Prostate gland (tissue), 2 donors: ENCODE data around the gene CD1B. TPM values are rescaled to one million over a fixed set of nuclear protein-coding genes. Genes with fewer than 3 reads are reported as not detected.
"Not testable (repeated sequence)": the region's sequence is repeated elsewhere in the genome, so short reads cannot be mapped to it uniquely, and the experiment has no call there.

ENCODE experiments used
- DNase-seq: peaks from one replicate; pipeline ENCODE4 v3.0.0-alpha.2; 2019; ENCODE audit warnings: low spot score
- H3K27ac ChIP-seq, 2 donors: fragments of 200-600 bp; sonication (generic); 2 replicates each; pipeline ENCODE4 v1.5.1; 2017 to 2019
- H3K27me3 ChIP-seq: fragments of 200-600 bp; sonication (generic); replicated peaks from 2 replicates; pipeline ENCODE4 v1.5.1; 2019; ENCODE audit not compliant: insufficient read depth
- H3K36me3 ChIP-seq, 2 donors: fragments of 200-600 bp; sonication (generic); 1 replicate in 1 of 2; 2 replicates in 1 of 2; pipeline versions ENCODE4 v1.5.1 to v1.8.1; 2017 to 2019
- H3K4me1 ChIP-seq: fragments of 200-600 bp; sonication (generic); replicated peaks from 2 replicates; pipeline ENCODE4 v1.5.1; 2019
- H3K4me3 ChIP-seq, 2 donors: fragments of 200-600 bp; sonication (generic); 2 replicates each; pipeline ENCODE4 v1.5.1; 2017 to 2019
- H3K9me3 ChIP-seq: fragments of 200-600 bp; sonication (generic); 2 replicates; pipeline ENCODE4 v1.5.1; 2017
- POLR2A ChIP-seq: fragments of 450-650 bp; IDR thresholded peaks from one replicate; pipeline ENCODE4 v1.6.1; 2016; ENCODE audit warnings: antibody characterized with exemption, mild to moderate bottlenecking
- POLR2AphosphoS5 ChIP-seq: sonication (generic); formaldehyde crosslinking; IDR thresholded peaks from one replicate; pipeline ENCODE4 v1.6.1; 2017; ENCODE audit warnings: antibody characterized with exemption
- WGBS: methylation state at CpG from one replicate; pipeline ENCODE4 v1.1.5; 2018; 5-methylcytosine and 5-hydroxymethylcytosine counted together
- intact Hi-C: fragments of 100-400 bp; cut with DNase I; formaldehyde crosslinking; loops from one replicate; pipeline ENCODE4 v1.14.2; 2022
- total RNA-seq, 2 donors: library from RNA; depleted of rRNA; stranded (reverse); fragments of >200 nt; gene quantifications; one replicate each; pipeline ENCODE4 v1.1.0, GENCODE V29; 2016
- TF ChIP-seq, protein P1 (sequence below), 4 experiments: fragments of 200-600 bp in 2 of 4; fragments of 450-650 bp in 2 of 4; sonication (generic) in 2 of 4; IDR thresholded peaks; 1 replicate in 3 of 4; 2 replicates in 1 of 4; pipeline ENCODE4 v1.5.1; 2016 to 2019; ENCODE audit warnings: antibody characterized with exemption in 4 of 4, mild to moderate bottlenecking in 2 of 4, moderate library complexity in 2 of 4

Gene CD1B
- total RNA-seq, 2 donors from 2014 or later: not detected

DNA sequence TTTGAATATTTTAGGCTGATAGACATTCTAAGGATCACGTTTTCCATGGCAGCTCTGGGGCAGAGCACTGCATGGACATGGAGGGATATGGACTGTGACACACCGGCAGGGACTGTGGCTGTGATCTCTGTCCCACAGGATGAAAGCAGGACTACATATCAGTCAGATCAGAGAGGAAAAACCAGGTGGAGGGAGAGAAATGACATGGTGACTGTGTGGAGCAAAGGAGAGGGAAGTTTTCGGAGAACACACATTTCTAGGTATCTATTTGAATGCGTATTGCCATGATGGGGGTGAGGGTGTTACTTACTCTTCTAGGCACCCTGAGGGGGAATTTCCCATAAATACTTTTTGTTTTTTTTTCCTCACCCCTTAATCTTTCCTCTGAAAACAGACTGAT, 44.8 kb downstream of the CD1B start:
- Histone ChIP-seq H3K27me3 (no peaks in the 10 kb centered on the region), H3K27ac (no peak overlapping the region), H3K36me3 (no peaks in the 10 kb centered on the region), H3K9me3 (no peaks in the 10 kb centered on the region), H3K4me1 (no peaks in the 10 kb centered on the region), H3K4me3 (no peak overlapping the region)
- intact Hi-C loops: no loop called here
- DNase-seq: no peak
- 82% methylated on average over 4 of the region's 4 CpGs for WGBS
- TF ChIP-seq POLR2A (no peak), POLR2AphosphoS5 (no peak)
- TF ChIP-seq, protein P1, sequence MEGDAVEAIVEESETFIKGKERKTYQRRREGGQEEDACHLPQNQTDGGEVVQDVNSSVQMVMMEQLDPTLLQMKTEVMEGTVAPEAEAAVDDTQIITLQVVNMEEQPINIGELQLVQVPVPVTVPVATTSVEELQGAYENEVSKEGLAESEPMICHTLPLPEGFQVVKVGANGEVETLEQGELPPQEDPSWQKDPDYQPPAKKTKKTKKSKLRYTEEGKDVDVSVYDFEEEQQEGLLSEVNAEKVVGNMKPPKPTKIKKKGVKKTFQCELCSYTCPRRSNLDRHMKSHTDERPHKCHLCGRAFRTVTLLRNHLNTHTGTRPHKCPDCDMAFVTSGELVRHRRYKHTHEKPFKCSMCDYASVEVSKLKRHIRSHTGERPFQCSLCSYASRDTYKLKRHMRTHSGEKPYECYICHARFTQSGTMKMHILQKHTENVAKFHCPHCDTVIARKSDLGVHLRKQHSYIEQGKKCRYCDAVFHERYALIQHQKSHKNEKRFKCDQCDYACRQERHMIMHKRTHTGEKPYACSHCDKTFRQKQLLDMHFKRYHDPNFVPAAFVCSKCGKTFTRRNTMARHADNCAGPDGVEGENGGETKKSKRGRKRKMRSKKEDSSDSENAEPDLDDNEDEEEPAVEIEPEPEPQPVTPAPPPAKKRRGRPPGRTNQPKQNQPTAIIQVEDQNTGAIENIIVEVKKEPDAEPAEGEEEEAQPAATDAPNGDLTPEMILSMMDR (IDR thresholded peaks at IDR 0.05): no peak

DNA sequence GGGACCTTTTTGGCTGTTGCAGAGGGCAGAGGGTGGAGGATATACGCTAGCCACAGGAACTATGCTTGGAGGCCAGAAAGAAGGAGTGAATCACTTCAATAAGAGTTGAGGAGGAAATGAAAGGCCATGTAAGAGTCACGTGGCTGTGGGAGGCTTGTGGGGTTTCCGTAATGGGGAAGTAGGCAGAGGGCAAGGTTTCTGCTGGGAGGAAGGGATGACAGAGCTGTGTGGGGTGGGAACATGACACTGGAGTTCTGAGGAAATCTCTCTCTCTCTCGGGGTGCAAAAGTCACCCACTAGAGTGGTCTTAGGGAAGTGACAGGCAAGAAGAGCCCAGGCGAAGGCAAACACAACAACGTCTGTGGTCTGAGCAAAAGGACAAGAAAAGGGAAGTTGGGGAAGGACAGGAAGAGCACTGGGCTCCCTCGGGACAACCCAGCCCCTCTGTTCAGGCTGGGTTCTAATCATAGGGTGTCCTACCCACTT, 45.5 kb downstream of the CD1B start:
- TF ChIP-seq POLR2A (no peak), POLR2AphosphoS5 (no peak)
- TF ChIP-seq, protein P1 (IDR thresholded peaks at IDR 0.05): no peak
- H3K4me3 ChIP-seq: no peak overlapping the region
- H3K9me3 ChIP-seq: no peaks in the 10 kb centered on the region
- H3K36me3 ChIP-seq: no peaks in the 10 kb centered on the region
- intact Hi-C loops: no loop called here
- H3K27me3 ChIP-seq: no peaks in the 10 kb centered on the region
- no peak for DNase-seq
- no peaks in the 10 kb centered on the region for H3K4me1 ChIP-seq
- 58% methylated on average over 7 of the region's 7 CpGs for WGBS
- no peak overlapping the region for H3K27ac ChIP-seq

DNA sequence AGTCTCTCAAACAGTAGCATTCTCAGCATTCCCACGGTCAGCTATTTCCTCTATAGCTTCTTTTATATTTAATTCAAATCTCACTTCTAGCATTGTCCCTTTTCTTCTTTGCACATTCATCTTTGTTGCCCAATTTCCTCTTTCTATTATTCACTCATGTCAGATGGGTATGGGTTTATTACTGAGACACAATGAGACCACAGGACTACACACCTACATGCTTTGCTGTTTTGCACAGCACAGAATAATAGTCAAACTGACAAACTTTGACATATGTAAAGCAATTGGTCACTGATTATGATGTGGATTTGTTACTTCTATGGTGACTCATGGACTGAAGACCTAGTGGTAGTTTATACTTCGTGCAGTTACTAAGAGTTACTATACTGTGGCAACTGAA, 47.4 kb downstream of the CD1B start:
- WGBS: 56% methylated on average over 2 of the region's 2 CpGs
- H3K27ac ChIP-seq: no peak overlapping the region
- H3K4me3 ChIP-seq: no peak overlapping the region
- H3K27me3 ChIP-seq: no peaks in the 10 kb centered on the region
- TF ChIP-seq POLR2A (no peak), POLR2AphosphoS5 (no peak)
- TF ChIP-seq, protein P1 (IDR thresholded peaks at IDR 0.05): no peak
- DNase-seq: no peak
- H3K4me1 ChIP-seq: no peaks in the 10 kb centered on the region
- no peaks in the 10 kb centered on the region for H3K36me3 ChIP-seq
- intact Hi-C loops: no loop called here
- no peaks in the 10 kb centered on the region for H3K9me3 ChIP-seq

DNA sequence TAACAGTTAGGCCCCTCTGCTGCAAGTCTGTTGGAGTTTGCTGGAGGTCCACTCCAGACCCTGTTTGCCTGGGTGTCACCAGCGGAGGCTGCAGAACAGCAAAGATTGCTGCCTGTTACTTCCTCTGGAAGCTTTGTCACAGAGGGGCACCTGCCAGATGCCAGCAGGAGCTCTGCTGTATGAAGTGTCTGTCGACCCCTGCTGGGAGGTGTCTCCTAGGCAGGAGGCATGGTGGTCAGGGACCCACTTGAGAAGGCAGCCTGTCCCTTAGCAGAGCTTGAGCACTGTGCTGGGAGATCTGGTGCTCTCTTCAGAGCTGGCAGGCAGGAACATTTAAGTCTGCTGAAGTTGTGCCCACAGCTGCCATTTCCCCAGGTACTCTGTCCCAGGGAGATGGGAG, 48.9 kb downstream of the CD1B start:
- H3K27ac ChIP-seq, H3K4me1 ChIP-seq, H3K4me3 ChIP-seq, H3K9me3 ChIP-seq, H3K27me3 ChIP-seq, intact Hi-C loops, DNase-seq, H3K36me3 ChIP-seq: not testable (repeated sequence)
- WGBS: 75% methylated on average over 2 of the region's 2 CpGs

Other genes starting within 250 kb of the CD1B start
- gene CD1D, start 150.6 kb downstream of the CD1B start, total RNA-seq: 1 to 10 TPM; 1.3 to 3.1 TPM
- gene CD1A, start 77.1 kb downstream of the CD1B start, total RNA-seq: not detected
- under 1 TPM in 1 of 2 donors, not detected in 1; 0.80 TPM for gene CD1C, start 41.6 kb downstream of the CD1B start, total RNA-seq
- gene CD1E, start 22.4 kb upstream of the CD1B start, total RNA-seq: 1 to 10 TPM in 1 of 2 donors, under 1 TPM in 1; 0.23 to 1.2 TPM
- not detected for gene OR10T2, start 67.9 kb upstream of the CD1B start, total RNA-seq
- gene OR10K2, start 94.7 kb upstream of the CD1B start, total RNA-seq: not detected
- gene OR10K1, start 130.3 kb upstream of the CD1B start, total RNA-seq: not detected
- not detected for gene OR10R2, start 140.7 kb upstream of the CD1B start, total RNA-seq
- not detected for gene OR6Y1, start 222.9 kb upstream of the CD1B start, total RNA-seq
- gene OR6P1, start 239.0 kb upstream of the CD1B start, total RNA-seq: not detected
- not detected for gene OR10X1, start 248.4 kb upstream of the CD1B start, total RNA-seq